Activated T-helper 17 cell treated with anti-CD3 and anti-CD28 coated beads, Interleukin-2, amount 50 U/mL, for 72 hours (primary cell): Measurements from ENCODE around the gene EPHA3. TPM values are rescaled to one million over a fixed set of nuclear protein-coding genes. Genes with fewer than 3 reads are reported as not detected.

Experiments
- ATAC-seq: fragments of 150-1000 bp; cut with Tn5 transposase; replicated peaks from 2 replicates; pipeline ENCODE4 v1.10.0; 2021; ENCODE audit warnings: mild to moderate bottlenecking, moderate library complexity
- H3K27ac Mint-ChIP-seq: one replicate; pipeline ENCODE4 v1.8.0; 2022; ENCODE audit warnings: mixed read lengths
- H3K27me3 Mint-ChIP-seq: one replicate; pipeline ENCODE4 v1.8.0; 2022; ENCODE audit warnings: mixed read lengths
- H3K36me3 Mint-ChIP-seq: one replicate; pipeline ENCODE4 v1.8.0; 2022; ENCODE audit warnings: low read depth, mild to moderate bottlenecking, mixed read lengths
- H3K4me1 Mint-ChIP-seq: one replicate; pipeline ENCODE4 v1.8.0; 2022; ENCODE audit warnings: mixed read lengths
- H3K4me3 Mint-ChIP-seq: one replicate; pipeline ENCODE4 v1.8.0; 2022; ENCODE audit warnings: mild to moderate bottlenecking, mixed read lengths
- H3K9me3 Mint-ChIP-seq: one replicate; pipeline ENCODE4 v1.8.0; 2022; ENCODE audit warnings: mixed read lengths
- total RNA-seq, 2 donors: library from RNA; stranded (reverse); gene quantifications; one replicate each; pipeline ENCODE4 v1.2.3, GENCODE V29; 2022

EPHA3 gene
- total RNA-seq, 2 donors from 2014 or later, result 0.11 to 2.1 TPM

DNA sequence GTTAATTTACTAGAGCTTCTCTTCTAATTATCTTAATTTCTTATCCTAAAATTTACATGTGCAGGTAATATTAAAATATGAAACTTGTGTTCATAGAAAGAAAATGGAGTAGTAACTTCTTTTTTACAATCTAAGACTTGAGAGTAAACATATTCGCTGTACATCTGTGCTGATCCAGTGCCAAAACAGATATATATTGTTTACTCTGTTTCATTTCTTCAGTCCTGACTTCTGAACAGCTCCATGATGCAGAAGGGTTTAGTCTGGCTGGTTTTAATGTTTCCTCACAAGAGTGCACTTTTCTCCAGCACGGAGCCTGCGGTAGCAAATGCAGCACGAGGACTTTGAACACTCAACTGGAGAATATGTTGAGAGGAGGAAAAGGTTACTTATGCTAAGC, 306.8 kb downstream of the EPHA3 start:
- Mint-ChIP-seq H3K27me3 (no peaks in the 10 kb centered on the region), H3K36me3 (no peaks in the 10 kb centered on the region), H3K4me1 (no peaks in the 10 kb centered on the region), H3K9me3 (no peaks in the 10 kb centered on the region), H3K27ac (no peak overlapping the region), H3K4me3 (no peak overlapping the region)
- ATAC-seq, result no peak

DNA sequence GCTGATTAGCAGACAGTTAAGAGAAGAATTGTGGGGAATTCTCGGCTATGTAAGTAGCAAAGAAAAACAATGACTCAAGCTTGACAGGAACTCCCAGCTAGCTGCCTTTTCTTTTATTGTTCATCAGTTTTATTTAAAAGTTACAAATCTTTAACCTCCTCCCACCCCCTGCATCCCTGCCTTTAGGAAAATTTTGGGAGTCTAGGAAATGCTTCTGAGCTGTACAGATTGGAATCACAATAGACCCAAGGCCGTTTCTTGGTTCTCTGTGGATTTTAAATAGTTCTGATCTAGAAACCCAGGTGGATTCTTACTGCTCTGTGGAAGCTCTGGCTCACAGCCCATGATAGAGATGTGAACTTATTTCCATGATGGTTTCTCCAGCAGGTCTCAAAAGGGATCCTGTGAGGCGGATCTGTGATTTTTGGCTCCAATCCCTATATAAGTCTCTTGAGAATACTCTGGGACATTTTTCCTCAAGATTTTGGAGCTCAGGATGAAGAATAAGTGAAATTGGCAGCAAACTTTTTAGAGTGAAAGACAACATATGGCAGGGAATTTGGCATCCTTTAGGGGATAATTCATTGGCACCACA, 312.3 kb downstream of the EPHA3 start:
- H3K36me3 Mint-ChIP-seq, result no peaks in the 10 kb centered on the region
- no peaks in the 10 kb centered on the region for H3K9me3 Mint-ChIP-seq
- no peaks in the 10 kb centered on the region for H3K4me1 Mint-ChIP-seq
- no peak overlapping the region for H3K4me3 Mint-ChIP-seq
- no peaks in the 10 kb centered on the region for H3K27me3 Mint-ChIP-seq
- H3K27ac Mint-ChIP-seq, result no peak overlapping the region
- ATAC-seq, result no peak

DNA sequence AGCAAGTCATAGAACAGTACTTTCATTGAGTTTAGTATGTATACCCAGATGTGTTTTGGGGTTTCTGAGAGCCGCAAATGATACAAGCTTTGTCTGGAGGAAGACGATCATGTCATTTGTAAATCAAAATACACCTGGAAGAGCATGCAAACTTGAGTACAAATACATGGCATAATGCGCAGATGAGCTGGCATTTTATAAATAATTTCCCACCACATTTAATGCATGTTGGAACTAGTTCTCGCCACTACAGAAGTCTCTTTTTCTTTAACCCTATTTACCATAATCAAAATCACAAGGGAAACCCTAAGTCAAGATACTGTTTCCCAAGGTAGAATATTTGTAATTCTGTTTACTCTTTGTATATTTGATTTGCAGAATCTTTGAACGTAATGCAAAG, 318.6 kb downstream of the EPHA3 start:
- H3K4me1 Mint-ChIP-seq, result no peaks in the 10 kb centered on the region
- ATAC-seq, result no peak
- no peak overlapping the region for H3K4me3 Mint-ChIP-seq
- H3K9me3 Mint-ChIP-seq, result no peaks in the 10 kb centered on the region
- H3K27ac Mint-ChIP-seq, result no peak overlapping the region
- no peaks in the 10 kb centered on the region for H3K27me3 Mint-ChIP-seq
- H3K36me3 Mint-ChIP-seq, result no peaks in the 10 kb centered on the region

DNA sequence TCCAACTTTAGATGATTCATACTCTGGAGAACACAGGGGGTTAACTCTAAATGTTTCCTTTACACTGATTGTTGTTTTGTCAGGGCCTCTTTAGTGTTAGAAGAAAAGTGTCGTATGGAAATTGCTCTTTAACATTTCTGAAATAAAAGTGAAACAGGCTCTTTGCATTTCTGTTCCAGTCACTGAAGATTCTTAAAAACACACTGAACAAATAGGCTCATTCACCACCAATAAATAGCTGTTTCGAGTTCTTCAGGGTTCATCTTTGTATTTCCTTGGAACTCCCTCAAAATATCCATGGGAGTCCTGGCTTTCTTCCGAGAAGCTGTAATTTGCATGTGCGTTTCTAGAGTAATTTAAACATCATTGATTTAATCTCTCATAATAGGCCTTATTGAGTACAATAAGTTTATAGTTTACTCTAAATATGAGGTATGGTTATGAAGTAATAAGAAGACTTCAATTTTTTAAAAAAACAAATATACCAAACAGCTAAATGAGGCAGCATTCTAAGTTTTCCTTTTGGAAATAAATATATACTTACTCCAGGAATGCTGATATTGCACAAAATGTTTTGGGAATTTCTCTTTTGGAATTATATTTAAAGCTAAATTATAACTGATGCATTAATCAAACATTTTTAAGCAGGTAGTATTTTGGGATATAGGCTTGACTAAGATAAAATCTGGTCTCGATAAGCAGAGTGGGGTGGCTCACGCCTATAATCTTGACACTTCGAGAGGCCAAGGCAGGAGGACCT, 327.4 kb downstream of the EPHA3 start:
- no peaks in the 10 kb centered on the region for H3K36me3 Mint-ChIP-seq
- H3K4me1 Mint-ChIP-seq, result no peaks in the 10 kb centered on the region
- no peak overlapping the region for H3K4me3 Mint-ChIP-seq
- H3K9me3 Mint-ChIP-seq, result peaks cover 3% of the 10 kb centered on the region
- H3K27ac Mint-ChIP-seq, result no peak overlapping the region
- no peaks in the 10 kb centered on the region for H3K27me3 Mint-ChIP-seq
- ATAC-seq, result no peak

DNA sequence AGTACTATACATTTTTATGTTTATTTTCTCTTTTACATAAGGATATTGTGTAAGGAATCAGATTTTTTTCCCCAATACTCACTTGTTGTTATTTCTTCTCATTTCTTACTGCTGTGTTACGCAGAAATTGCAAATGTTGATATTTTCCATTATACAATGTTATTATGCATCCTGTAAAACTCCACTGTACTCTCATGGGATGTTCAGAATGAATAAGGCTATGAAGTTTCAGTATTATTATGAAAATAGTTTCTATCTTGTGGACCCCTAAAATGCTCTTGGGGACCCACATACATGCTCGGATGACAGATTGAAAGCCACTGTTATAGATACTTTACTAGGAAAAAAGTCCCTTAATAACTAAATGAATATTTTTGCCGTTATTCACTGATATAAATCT, 329.4 kb downstream of the EPHA3 start:
- Mint-ChIP-seq H3K4me3 (no peak overlapping the region), H3K27ac (no peak overlapping the region), H3K36me3 (no peaks in the 10 kb centered on the region)

DNA sequence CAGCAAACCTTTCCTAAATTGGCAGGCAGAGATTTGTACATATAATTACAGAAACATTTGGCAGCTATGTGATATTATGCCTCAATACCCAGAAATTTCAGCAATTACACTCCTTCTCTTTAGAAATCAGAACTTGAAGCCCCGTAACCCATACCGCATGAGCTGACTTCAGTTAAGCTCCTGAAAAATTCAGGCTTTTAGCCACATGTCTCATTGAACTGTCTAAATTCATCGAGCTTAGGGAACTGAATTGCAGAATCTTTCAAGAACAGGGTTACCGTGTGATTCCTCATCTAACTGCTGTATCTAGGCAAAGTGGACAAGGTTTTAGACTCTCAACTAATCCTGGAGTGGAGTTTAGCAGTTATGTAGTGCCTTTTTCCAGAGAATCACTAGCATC, 333.0 kb downstream of the EPHA3 start:
- Mint-ChIP-seq H3K36me3 (no peaks in the 10 kb centered on the region), H3K27ac (no peak overlapping the region), H3K9me3 (peaks cover 3% of the 10 kb centered on the region), H3K27me3 (no peaks in the 10 kb centered on the region), H3K4me3 (no peak overlapping the region), H3K4me1 (no peaks in the 10 kb centered on the region)
- ATAC-seq, result no peak

More for the DNA sequence above, 329.4 kb downstream of the EPHA3 start:
- no peak for ATAC-seq
- Mint-ChIP-seq H3K9me3 (peaks cover 3% of the 10 kb centered on the region), H3K4me1 (no peaks in the 10 kb centered on the region), H3K27me3 (no peaks in the 10 kb centered on the region)

DNA sequence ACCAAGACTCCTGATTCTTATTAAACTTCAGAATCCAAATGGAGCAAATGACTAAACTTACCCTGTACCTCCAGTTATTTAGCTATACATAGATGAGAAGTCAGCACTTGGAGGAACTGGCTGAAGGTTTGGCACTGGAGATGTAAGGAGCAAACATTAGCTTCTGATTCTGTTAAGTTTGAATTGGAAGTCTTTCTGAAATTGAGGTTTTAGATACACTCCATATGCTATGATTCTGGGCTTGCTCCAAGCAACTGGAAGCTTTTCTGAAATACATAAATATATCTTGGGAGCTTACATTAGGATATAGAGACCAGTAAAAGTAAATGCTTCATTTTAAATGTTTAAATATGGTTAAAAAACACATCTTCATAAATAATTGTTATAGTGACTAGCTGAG, 333.7 kb downstream of the EPHA3 start:
- H3K27me3 Mint-ChIP-seq, result no peaks in the 10 kb centered on the region
- H3K27ac Mint-ChIP-seq, result no peak overlapping the region
- no peaks in the 10 kb centered on the region for H3K4me1 Mint-ChIP-seq
- no peaks in the 10 kb centered on the region for H3K36me3 Mint-ChIP-seq
- H3K9me3 Mint-ChIP-seq, result peaks cover 3% of the 10 kb centered on the region
- ATAC-seq, result no peak
- no peak overlapping the region for H3K4me3 Mint-ChIP-seq

DNA sequence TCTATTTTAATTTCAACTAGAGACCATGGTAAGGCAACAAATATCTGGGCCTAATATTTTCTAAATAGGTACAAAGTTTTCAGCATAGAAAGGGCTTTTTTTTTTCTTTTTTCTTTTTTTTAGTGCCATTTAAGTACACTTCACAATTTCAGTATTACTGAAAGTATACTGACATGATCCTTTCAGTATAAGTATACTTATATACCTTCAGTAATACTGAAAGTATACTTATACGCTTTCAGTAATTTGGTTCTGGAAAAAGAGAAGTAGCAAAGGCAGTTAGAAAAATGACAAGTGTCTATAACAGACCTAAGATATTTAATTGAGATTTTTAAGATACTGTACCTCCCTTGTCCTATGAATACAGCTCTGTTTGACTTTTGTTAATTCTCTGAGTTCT, 339.2 kb downstream of the EPHA3 start:
- Mint-ChIP-seq H3K4me1 (no peaks in the 10 kb centered on the region), H3K27me3 (no peaks in the 10 kb centered on the region), H3K4me3 (no peak overlapping the region), H3K9me3 (peaks cover 10% of the 10 kb centered on the region), H3K27ac (no peak overlapping the region), H3K36me3 (no peaks in the 10 kb centered on the region)
- no peak for ATAC-seq

DNA sequence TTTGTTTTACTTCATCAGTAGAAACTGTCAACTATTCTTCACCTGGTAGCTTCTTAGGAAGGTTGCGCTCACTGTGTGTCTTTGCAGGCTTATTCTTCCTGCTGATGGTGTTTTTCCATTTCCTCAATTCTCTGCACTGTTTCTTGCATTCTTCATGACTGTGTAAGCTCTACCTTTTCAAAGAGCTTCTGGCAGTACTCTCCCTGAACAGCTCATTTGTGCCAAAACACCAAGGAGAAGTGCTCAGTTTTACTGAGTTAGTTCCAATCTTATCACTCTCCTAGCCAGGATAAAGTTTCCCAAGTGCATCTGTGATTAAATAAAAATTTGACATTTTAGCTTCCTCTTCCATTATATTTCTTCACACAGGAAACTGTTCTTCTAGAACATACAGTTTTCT, 339.8 kb downstream of the EPHA3 start:
- H3K4me3 Mint-ChIP-seq, result no peak overlapping the region
- H3K4me1 Mint-ChIP-seq, result no peaks in the 10 kb centered on the region
- H3K9me3 Mint-ChIP-seq, result peaks cover 11% of the 10 kb centered on the region
- ATAC-seq, result no peak
- H3K36me3 Mint-ChIP-seq, result no peaks in the 10 kb centered on the region
- H3K27me3 Mint-ChIP-seq, result no peaks in the 10 kb centered on the region
- no peak overlapping the region for H3K27ac Mint-ChIP-seq

DNA sequence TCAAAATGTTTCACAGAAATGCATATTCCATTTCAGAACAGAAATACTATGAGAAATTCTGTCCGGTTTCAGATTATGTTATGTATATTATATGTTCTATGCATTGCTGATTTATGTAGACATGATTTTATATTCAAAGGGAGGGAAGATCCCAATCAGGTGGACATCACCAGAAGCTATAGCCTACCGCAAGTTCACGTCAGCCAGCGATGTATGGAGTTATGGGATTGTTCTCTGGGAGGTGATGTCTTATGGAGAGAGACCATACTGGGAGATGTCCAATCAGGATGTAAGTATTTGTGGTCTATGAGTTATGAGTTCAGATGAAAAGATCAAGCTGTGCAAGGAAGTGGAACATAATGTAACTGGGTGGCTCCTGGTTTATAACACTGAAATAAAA, 341.7 kb downstream of the EPHA3 start:
- ATAC-seq, result no peak
- no peak overlapping the region for H3K4me3 Mint-ChIP-seq
- H3K36me3 Mint-ChIP-seq, result no peaks in the 10 kb centered on the region
- no peak overlapping the region for H3K27ac Mint-ChIP-seq
- H3K27me3 Mint-ChIP-seq, result no peaks in the 10 kb centered on the region
- no peaks in the 10 kb centered on the region for H3K4me1 Mint-ChIP-seq
- peaks cover 12% of the 10 kb centered on the region for H3K9me3 Mint-ChIP-seq

DNA sequence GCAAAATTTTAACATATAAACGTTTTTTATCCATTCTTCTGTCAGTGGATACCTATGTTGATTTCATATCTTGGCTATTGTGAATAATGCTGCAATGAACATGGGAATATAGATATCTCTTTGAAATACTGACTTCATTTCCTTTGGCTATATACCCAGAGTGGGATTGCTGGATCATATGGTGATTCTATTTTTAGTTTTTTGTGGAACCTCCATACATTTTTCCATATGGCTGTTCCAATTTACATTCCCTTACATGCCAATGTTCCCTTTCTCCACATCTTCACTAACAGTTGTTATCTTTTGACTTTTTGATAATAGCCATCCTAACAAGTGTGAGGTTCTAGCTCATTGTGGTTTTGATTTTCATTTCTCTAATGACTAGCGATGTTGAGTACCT, 344.6 kb downstream of the EPHA3 start:
- ATAC-seq, result no peak
- Mint-ChIP-seq H3K27me3 (no peaks in the 10 kb centered on the region), H3K4me3 (no peak overlapping the region), H3K9me3 (peaks cover 16% of the 10 kb centered on the region), H3K27ac (no peak overlapping the region), H3K4me1 (no peaks in the 10 kb centered on the region), H3K36me3 (no peaks in the 10 kb centered on the region)

DNA sequence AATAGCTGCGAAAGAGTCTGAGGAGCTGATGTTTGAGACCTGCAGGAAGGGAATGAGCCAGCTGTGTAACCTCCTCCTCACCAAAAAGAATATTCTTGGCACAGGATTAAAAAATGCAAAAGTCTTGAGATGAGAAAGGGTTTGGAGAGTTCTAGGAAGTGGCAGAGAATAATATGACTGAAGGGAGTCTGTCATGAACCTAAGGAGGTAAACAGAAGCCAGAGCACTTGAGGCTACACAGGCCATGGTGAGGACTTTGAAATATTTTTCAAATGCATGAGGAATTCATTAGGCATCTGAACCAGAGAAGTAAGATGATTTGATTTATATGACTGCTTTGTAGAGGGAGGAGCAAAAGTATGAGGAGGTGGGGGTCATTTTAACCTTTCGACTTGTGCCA, 347.8 kb downstream of the EPHA3 start:
- ATAC-seq, result no peak
- H3K27ac Mint-ChIP-seq, result no peak overlapping the region
- no peaks in the 10 kb centered on the region for H3K4me1 Mint-ChIP-seq
- no peaks in the 10 kb centered on the region for H3K27me3 Mint-ChIP-seq
- H3K9me3 Mint-ChIP-seq, result peaks cover 21% of the 10 kb centered on the region
- no peak overlapping the region for H3K4me3 Mint-ChIP-seq
- H3K36me3 Mint-ChIP-seq, result no peaks in the 10 kb centered on the region

DNA sequence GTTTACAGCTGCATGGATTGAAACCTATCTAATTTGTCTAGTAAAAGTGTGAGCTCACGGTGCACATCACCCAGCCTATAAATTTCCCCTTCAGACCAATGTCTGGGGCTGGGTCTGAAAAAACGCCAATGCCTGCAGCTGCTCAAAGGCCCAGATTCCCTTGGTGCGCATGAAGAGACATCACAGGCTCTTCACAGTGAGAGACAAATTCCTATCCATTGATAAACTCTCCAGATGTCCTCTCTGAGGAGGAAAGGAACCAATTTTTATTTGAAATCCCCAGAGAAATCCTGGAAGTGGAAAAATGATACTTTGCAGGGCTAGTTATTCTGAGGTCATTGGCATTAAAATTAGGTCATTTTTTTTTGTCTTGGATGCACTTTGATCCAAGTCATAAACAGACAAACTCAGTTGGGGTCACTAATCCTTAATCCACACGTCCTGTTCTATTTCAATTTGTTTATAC, 360.5 kb downstream of the EPHA3 start:
- H3K27ac Mint-ChIP-seq, result no peak overlapping the region
- no peak for ATAC-seq
- H3K4me3 Mint-ChIP-seq, result no peak overlapping the region

DNA sequence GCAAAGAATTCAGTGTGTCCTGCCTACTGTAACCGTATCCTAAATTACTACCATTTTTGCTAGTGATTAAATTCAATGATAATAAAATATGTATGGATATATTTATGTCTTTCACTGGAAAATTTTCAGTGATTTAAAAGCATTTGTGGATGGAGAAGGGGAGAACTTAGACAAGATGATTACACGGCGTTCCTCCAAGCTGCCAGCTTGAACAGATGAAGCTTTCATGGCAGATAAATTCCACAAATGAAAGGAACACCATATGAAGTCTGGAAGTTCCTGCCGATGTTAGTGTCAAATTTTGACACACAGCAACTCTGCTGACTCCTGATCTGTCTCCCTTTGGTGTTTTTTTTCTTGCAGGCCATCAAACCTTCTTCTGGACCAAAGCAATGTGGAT, 364.7 kb downstream of the EPHA3 start:
- Mint-ChIP-seq H3K27me3 (no peaks in the 10 kb centered on the region), H3K4me1 (no peaks in the 10 kb centered on the region), H3K4me3 (no peak overlapping the region), H3K36me3 (no peaks in the 10 kb centered on the region), H3K9me3 (no peaks in the 10 kb centered on the region), H3K27ac (no peak overlapping the region)
- ATAC-seq, result no peak

More for the DNA sequence above, 360.5 kb downstream of the EPHA3 start:
- H3K27me3 Mint-ChIP-seq, result no peaks in the 10 kb centered on the region
- no peaks in the 10 kb centered on the region for H3K9me3 Mint-ChIP-seq
- no peaks in the 10 kb centered on the region for H3K36me3 Mint-ChIP-seq
- no peaks in the 10 kb centered on the region for H3K4me1 Mint-ChIP-seq

DNA sequence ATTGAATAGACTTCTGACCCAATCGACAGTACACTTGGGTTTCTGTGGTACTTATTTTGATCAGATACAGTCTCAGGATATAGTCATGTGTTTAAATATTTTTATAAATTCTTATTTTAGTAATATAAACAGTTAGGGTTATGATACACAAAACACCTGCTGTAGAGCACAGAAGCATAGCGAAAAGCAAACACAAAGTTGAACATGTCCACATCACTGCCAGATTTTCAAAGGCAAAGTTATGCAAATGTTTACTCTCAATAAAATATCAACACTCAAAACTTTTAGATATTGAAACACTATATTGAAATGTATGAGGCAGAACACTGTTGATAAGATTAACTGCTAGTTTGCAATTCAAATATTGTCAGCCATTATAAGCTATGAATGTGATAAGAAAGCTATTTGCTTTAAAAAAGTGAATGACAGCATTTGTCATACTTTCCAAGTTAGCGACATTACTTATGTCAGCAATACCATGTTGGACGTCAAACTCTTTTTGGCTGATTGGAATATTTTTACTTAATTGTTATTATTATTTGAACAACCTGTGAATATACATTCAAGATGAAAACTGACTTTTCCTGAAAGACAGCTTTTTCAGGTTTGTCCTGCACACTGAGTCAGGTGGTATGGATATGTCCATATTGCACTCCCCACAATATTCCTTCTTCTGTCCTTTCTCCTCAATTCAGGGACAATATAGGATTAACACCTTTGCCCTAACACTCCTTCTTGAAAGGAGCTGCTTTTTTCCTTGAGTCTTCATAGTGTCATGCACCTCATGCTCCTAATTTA, 367.1 kb downstream of the EPHA3 start:
- Mint-ChIP-seq H3K4me1 (no peaks in the 10 kb centered on the region), H3K4me3 (no peak overlapping the region), H3K27ac (no peak overlapping the region), H3K27me3 (no peaks in the 10 kb centered on the region), H3K36me3 (no peaks in the 10 kb centered on the region), H3K9me3 (peaks cover 13% of the 10 kb centered on the region)
- no peak for ATAC-seq
